Activated CD4-positive, alpha-beta memory T cell treated with anti-CD3 and anti-CD28 coated beads for 36 hours (primary cell): ENCODE measurements around the gene RNF225. TPM values are rescaled to one million over a fixed set of nuclear protein-coding genes. Genes with fewer than 3 reads are reported as not detected.
A peak's percentile ranks its signal among the peaks of the same experiment; 100 is the strongest.
"Not testable (repeated sequence)": the region's sequence is repeated elsewhere in the genome, so short reads cannot be mapped to it uniquely, and the experiment has no call there.

Experiments
- CTCF ChIA-PET: fragments of 350-600 bp; sonication (Branson Sonifier 250); formaldehyde crosslinking; loops from one replicate; lab custom pipeline; 2021; ENCODE audit warnings: antibody characterized with exemption, inconsistent platforms; lab: Charles Lee
- POLR2A ChIA-PET: fragments of 350-600 bp; sonication (Branson Sonifier 250); formaldehyde crosslinking; loops from one replicate; lab custom pipeline; 2021; ENCODE audit warnings: antibody characterized with exemption; lab: Charles Lee
- DNase-seq: peaks from one replicate; pipeline ENCODE4 v3.0.0-alpha.2; 2020
- H3K27ac Mint-ChIP-seq: one replicate; pipeline ENCODE4 v1.8.0; 2021; ENCODE audit warnings: mixed read lengths
- H3K27me3 Mint-ChIP-seq: one replicate; pipeline ENCODE4 v1.8.0; 2021; ENCODE audit warnings: mixed read lengths
- H3K36me3 Mint-ChIP-seq: one replicate; pipeline ENCODE4 v1.8.0; 2021; ENCODE audit warnings: mixed read lengths
- H3K4me1 Mint-ChIP-seq: one replicate; pipeline ENCODE4 v1.8.0; 2021; ENCODE audit warnings: low read depth, mixed read lengths
- H3K4me3 Mint-ChIP-seq: one replicate; pipeline ENCODE4 v1.8.0; 2021; ENCODE audit warnings: mild to moderate bottlenecking, mixed read lengths
- H3K9me3 Mint-ChIP-seq: one replicate; pipeline ENCODE4 v1.8.0; 2021; ENCODE audit warnings: mixed read lengths
- intact Hi-C: fragments of 100-400 bp; cut with micrococcal nuclease; formaldehyde crosslinking; loops from one replicate; pipeline ENCODE4 v1.15.1; 2023
- total RNA-seq, 2 experiments: library from RNA; stranded (reverse); gene quantifications; one replicate each; pipeline ENCODE4 v1.2.3, GENCODE V29; 2021

The RNF225 gene
- total RNA-seq = under 1 TPM; 0.21 to 0.31 TPM

GRCh38 chr19:58395220-58395978, at the start of gene RNF225:
RNF225 (plus strand) TSS chr19:58395656; CDS start chr19:58396090, 434 bp downstream.
- peaks cover 3% of the 10 kb centered on the region for H3K27me3 Mint-ChIP-seq

GRCh38 chr19:58346961-58347929, 48.2 kb upstream of the RNF225 start:
- Mint-ChIP-seq H3K4me1 (peaks cover 21% of the 10 kb centered on the region), H3K36me3 (peaks cover 4% of the 10 kb centered on the region), H3K9me3 (no peaks in the 10 kb centered on the region), H3K4me3 (peak overlapping the region; percentile 92), H3K27ac (peak overlapping the region; percentile 42), H3K27me3 (peaks cover 4% of the 10 kb centered on the region)
- ChIA-PET POLR2A (interaction anchor here (0.7 to 2.3 kb wide), 6 partner anchors 8 to 128 kb away, joined by 3 to 12 read pairs (median 4); partner anchors contain the start of genes ZNF497, ZNF544 and ZNF837), CTCF (interaction anchor here (0.9 to 2.1 kb wide), 6 partner anchors 9 to 172 kb away, joined by 3 to 8 read pairs (median 5); partner anchors contain the start of genes ZBTB45, ZNF544 and ZSCAN22)
- intact Hi-C loops = loop anchor here (1.0 to 5.0 kb wide), 2 partner anchors 15 to 60 kb away; partner anchors contain the start of genes ZNF497 and ZNF584
- peak; percentile 74 for DNase-seq

More at GRCh38 chr19:58395220-58395978, at the start of gene RNF225:
- CTCF ChIA-PET = interaction anchor here (1.0 kb wide), 1 partner anchor 119 kb away, joined by 4 read pairs; no protein-coding TSS in a partner anchor
- peaks cover 20% of the 10 kb centered on the region for H3K4me1 Mint-ChIP-seq
- DNase-seq = no peak
- H3K4me3 Mint-ChIP-seq = no peak within 1 kb of the TSS
- peaks cover 45% of the 10 kb centered on the region for H3K36me3 Mint-ChIP-seq
- POLR2A ChIA-PET = no interaction called here
- intact Hi-C loops = no loop called here
- no peaks in the 10 kb centered on the region for H3K9me3 Mint-ChIP-seq
- H3K27ac Mint-ChIP-seq = no peak within 1 kb of the TSS

- H3K4me3 Mint-ChIP-seq = peak overlapping the region; percentile 92
- ChIA-PET POLR2A (interaction anchor here (0.6 to 2.3 kb wide), 3 partner anchors 15 to 34 kb away, joined by 3 to 12 read pairs (median 5); partner anchors contain the start of genes ZNF497, ZNF837 and ZSCAN22), CTCF (interaction anchor here (1.2 to 2.1 kb wide), 3 partner anchors 8 to 171 kb away, joined by 3 to 8 read pairs (median 6); partner anchors contain the start of genes ZBTB45 and ZSCAN22)
- not testable (repeated sequence) for H3K9me3 Mint-ChIP-seq, H3K36me3 Mint-ChIP-seq, H3K27ac Mint-ChIP-seq, H3K27me3 Mint-ChIP-seq
- intact Hi-C loops = loop anchor here (5.0 kb wide), 1 partner anchor 59 kb away; the partner anchor contains the start of gene ZNF584
- H3K4me1 Mint-ChIP-seq = peaks cover 21% of the 10 kb centered on the region
- peak; percentile 18 for DNase-seq
Observed at GRCh38 chr19:58348080-58348479, 47.4 kb upstream of the RNF225 start.

- H3K27me3 Mint-ChIP-seq = peaks cover 4% of the 10 kb centered on the region
- no peak overlapping the region for H3K27ac Mint-ChIP-seq
- H3K4me1 Mint-ChIP-seq = peaks cover 21% of the 10 kb centered on the region
- intact Hi-C loops = loop anchor here (5.0 kb wide), 1 partner anchor 58 kb away; the partner anchor contains the start of gene ZNF584
- H3K9me3 Mint-ChIP-seq = no peaks in the 10 kb centered on the region
- ChIA-PET CTCF (no interaction called here), POLR2A (no interaction called here)
- no peak for DNase-seq
- H3K36me3 Mint-ChIP-seq = peaks cover 4% of the 10 kb centered on the region
- H3K4me3 Mint-ChIP-seq = no peak overlapping the region
Observed at GRCh38 chr19:58349590-58349989, 45.9 kb upstream of the RNF225 start.

- H3K4me1 Mint-ChIP-seq = peaks cover 21% of the 10 kb centered on the region
- peaks cover 4% of the 10 kb centered on the region for H3K36me3 Mint-ChIP-seq
- no peak overlapping the region for H3K27ac Mint-ChIP-seq
- no peak overlapping the region for H3K4me3 Mint-ChIP-seq
- intact Hi-C loops = no loop called here
- DNase-seq = no peak
- H3K27me3 Mint-ChIP-seq = peaks cover 4% of the 10 kb centered on the region
- H3K9me3 Mint-ChIP-seq = no peaks in the 10 kb centered on the region
- ChIA-PET CTCF (no interaction called here), POLR2A (no interaction called here)
Observed at GRCh38 chr19:58350001-58350861, 45.2 kb upstream of the RNF225 start.

- intact Hi-C loops = no loop called here
- peaks cover 4% of the 10 kb centered on the region for H3K27me3 Mint-ChIP-seq
- CTCF ChIA-PET = no interaction called here
- peaks cover 4% of the 10 kb centered on the region for H3K36me3 Mint-ChIP-seq
- POLR2A ChIA-PET = no interaction called here
- H3K27ac Mint-ChIP-seq = no peak overlapping the region
- H3K4me3 Mint-ChIP-seq = no peak overlapping the region
- H3K9me3 Mint-ChIP-seq = no peaks in the 10 kb centered on the region
- peaks cover 19% of the 10 kb centered on the region for H3K4me1 Mint-ChIP-seq
- DNase-seq = no peak
Observed at GRCh38 chr19:58350871-58351557, 44.4 kb upstream of the RNF225 start.

GRCh38 chr19:58351558-58351878, 43.9 kb upstream of the RNF225 start:
- no peak for DNase-seq
- no peak overlapping the region for H3K27ac Mint-ChIP-seq
- peaks cover 4% of the 10 kb centered on the region for H3K27me3 Mint-ChIP-seq
- peaks cover 4% of the 10 kb centered on the region for H3K36me3 Mint-ChIP-seq
- intact Hi-C loops = no loop called here
- ChIA-PET POLR2A (no interaction called here), CTCF (no interaction called here)
- peaks cover 18% of the 10 kb centered on the region for H3K4me1 Mint-ChIP-seq
- H3K4me3 Mint-ChIP-seq = no peak overlapping the region
- no peaks in the 10 kb centered on the region for H3K9me3 Mint-ChIP-seq

GRCh38 chr19:58351990-58352755, 43.3 kb upstream of the RNF225 start:
- H3K27me3 Mint-ChIP-seq = peaks cover 4% of the 10 kb centered on the region
- intact Hi-C loops = no loop called here
- POLR2A ChIA-PET = no interaction called here
- H3K4me3 Mint-ChIP-seq = no peak overlapping the region
- CTCF ChIA-PET = no interaction called here
- no peaks in the 10 kb centered on the region for H3K9me3 Mint-ChIP-seq
- peaks cover 4% of the 10 kb centered on the region for H3K36me3 Mint-ChIP-seq
- peaks cover 20% of the 10 kb centered on the region for H3K4me1 Mint-ChIP-seq
- H3K27ac Mint-ChIP-seq = no peak overlapping the region
- DNase-seq = no peak

GRCh38 chr19:58352760-58353671, 42.4 kb upstream of the RNF225 start, which contains the start of gene A1BG:
A1BG (minus strand) TSS chr19:58353492; CDS start chr19:58353437, 55 bp downstream.
- Mint-ChIP-seq H3K9me3 (no peaks in the 10 kb centered on the region), H3K27me3 (peaks cover 4% of the 10 kb centered on the region), H3K36me3 (peaks cover 4% of the 10 kb centered on the region), H3K4me1 (peaks cover 19% of the 10 kb centered on the region), H3K27ac (no peak within 1 kb of the TSS), H3K4me3 (no peak within 1 kb of the TSS)
- ChIA-PET CTCF (no interaction called here), POLR2A (no interaction called here)
- no peak for DNase-seq
- intact Hi-C loops = no loop called here
